AG04449 (cell line): ENCODE measurements around the gene CFAP69.

Experiments
- CTCF ChIA-PET: fragments of 350-600 bp; formaldehyde crosslinking; extraction: SDS; loops from one replicate; lab custom pipeline; 2021; ENCODE audit warnings: antibody characterized with exemption; lab: Yijun Ruan, JAX
- POLR2A ChIA-PET: fragments of 400-600, 350-600 bp; formaldehyde crosslinking; extraction: SDS; loops from one replicate; lab custom pipeline; 2020; ENCODE audit warnings: antibody characterized with exemption, inconsistent platforms; lab: Yijun Ruan, JAX
- DNase-seq: peaks from one replicate; pipeline ENCODE4 v3.0.0-alpha.2; 2010; ENCODE audit warnings: low read depth, low spot score
- H3K4me3 ChIP-seq: 2 replicates; pipeline ENCODE4 v1.5.1; 2011; ENCODE audit warnings: low read depth, mild to moderate bottlenecking, control low read depth, low read length
- TF ChIP-seq, protein P1 (sequence below): IDR thresholded peaks from one replicate; pipeline ENCODE4 v1.5.1; 2011; ENCODE audit warnings: mild to moderate bottlenecking, moderate library complexity, low read length, control low read depth, inconsistent platforms; ENCODE audit not compliant: insufficient read depth; ENCODE audit errors: missing control alignments

Gene CFAP69

DNA sequence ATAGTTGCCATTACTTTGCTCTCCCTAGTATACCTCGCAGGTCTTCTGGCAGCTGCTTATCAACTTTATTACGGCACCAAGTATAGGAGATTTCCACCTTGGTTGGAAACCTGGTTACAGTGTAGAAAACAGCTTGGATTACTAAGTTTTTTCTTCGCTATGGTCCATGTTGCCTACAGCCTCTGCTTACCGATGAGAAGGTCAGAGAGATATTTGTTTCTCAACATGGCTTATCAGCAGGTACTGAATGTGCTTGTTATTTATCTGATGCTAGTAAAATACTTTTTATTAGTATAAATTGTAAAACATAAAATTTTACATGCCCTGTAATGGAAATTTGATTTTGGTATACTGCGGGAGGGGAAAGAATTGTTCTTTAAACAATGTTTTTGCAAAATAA is 17.7 kb upstream of the CFAP69 start:
- no peak for DNase-seq
- ChIA-PET CTCF (interaction anchor here (3.7 kb wide), 1 partner anchor 16 kb away, joined by 20 read pairs; the partner anchor contains the start of gene STEAP2), POLR2A (no interaction called here)
- TF ChIP-seq, protein P1, sequence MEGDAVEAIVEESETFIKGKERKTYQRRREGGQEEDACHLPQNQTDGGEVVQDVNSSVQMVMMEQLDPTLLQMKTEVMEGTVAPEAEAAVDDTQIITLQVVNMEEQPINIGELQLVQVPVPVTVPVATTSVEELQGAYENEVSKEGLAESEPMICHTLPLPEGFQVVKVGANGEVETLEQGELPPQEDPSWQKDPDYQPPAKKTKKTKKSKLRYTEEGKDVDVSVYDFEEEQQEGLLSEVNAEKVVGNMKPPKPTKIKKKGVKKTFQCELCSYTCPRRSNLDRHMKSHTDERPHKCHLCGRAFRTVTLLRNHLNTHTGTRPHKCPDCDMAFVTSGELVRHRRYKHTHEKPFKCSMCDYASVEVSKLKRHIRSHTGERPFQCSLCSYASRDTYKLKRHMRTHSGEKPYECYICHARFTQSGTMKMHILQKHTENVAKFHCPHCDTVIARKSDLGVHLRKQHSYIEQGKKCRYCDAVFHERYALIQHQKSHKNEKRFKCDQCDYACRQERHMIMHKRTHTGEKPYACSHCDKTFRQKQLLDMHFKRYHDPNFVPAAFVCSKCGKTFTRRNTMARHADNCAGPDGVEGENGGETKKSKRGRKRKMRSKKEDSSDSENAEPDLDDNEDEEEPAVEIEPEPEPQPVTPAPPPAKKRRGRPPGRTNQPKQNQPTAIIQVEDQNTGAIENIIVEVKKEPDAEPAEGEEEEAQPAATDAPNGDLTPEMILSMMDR: no peak
- H3K4me3 ChIP-seq: no peak overlapping the region

DNA sequence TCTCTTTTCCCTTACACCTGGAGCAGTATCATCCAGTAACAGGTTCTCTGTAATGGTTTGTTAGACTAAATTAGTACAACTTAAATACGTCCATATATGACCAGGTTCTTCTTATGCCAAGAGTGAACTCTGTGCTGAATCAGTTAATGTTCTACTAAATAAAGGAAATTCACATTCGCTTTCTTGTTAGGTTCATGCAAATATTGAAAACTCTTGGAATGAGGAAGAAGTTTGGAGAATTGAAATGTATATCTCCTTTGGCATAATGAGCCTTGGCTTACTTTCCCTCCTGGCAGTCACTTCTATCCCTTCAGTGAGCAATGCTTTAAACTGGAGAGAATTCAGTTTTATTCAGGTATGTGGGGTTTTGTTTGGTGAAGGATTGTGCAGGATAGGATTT is 15.3 kb upstream of the CFAP69 start:
- H3K4me3 ChIP-seq: no peak overlapping the region
- TF ChIP-seq, protein P1: no peak
- CTCF ChIA-PET: interaction anchor here (1.4 to 1.6 kb wide), 3 partner anchors 10 to 198 kb away, joined by 3 to 6 read pairs (median 3); partner anchors contain the start of gene STEAP2
- no peak for DNase-seq
- POLR2A ChIA-PET: interaction anchor here (1.0 kb wide), 1 partner anchor 18 kb away, joined by 4 read pairs; the partner anchor contains the start of gene STEAP2

DNA sequence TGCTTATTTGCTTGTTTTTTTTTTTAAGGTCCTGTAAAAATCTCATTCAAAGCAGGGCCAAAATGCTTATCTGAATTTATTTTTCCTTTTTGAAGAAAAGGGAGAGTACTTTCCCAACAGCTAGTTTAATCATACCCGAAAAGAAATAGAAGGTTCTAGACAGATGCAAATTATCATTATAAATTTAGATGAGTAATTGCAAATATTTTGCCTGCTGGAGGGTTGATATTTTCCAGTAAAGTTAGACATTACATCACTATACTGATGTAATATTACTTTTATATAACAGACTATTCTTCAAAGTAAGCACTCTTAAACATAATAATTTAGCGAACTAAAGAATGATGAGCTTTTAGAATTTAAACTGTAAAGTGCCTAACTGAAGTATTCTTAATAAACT is 14.1 kb upstream of the CFAP69 start:
- ChIA-PET POLR2A (no interaction called here), CTCF (interaction anchor here (1.2 to 1.4 kb wide), 2 partner anchors 19 to 197 kb away, joined by 3 to 6 read pairs; partner anchors contain the start of gene STEAP2)
- DNase-seq: no peak
- no peak overlapping the region for H3K4me3 ChIP-seq
- TF ChIP-seq, protein P1: no peak

DNA sequence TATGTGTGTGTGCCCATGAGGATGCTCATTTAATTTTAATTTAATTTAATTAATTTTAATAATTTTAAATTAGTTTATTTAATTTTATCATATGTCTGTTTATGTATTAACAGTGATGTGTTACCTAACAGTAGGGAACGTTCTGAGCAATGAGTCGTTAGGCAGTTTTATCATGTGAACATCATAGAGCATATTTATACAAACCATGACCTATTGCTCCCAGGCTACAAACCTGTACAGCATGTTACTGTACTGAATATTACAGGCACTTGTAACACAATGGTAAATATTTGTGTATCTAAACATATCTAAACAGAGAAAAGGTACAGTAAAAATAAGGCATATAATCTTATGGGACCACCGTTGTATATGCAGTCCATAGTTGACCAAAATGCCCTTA is 13.7 kb upstream of the CFAP69 start:
- ChIA-PET POLR2A (no interaction called here), CTCF (interaction anchor here (1.2 kb wide), 1 partner anchor 20 kb away, joined by 6 read pairs; the partner anchor contains the start of gene STEAP2)
- H3K4me3 ChIP-seq: no peak overlapping the region
- TF ChIP-seq, protein P1: no peak
- no peak for DNase-seq

DNA sequence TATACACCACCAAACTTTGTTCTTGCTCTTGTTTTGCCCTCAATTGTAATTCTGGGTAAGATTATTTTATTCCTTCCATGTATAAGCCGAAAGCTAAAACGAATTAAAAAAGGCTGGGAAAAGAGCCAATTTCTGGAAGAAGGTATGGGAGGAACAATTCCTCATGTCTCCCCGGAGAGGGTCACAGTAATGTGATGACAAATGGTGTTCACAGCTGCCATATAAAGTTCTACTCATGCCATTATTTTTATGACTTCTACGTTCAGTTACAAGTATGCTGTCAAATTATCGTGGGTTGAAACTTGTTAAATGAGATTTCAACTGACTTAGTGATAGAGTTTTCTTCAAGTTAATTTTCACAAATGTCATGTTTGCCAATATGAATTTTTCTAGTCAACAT is 12.5 kb upstream of the CFAP69 start:
- TF ChIP-seq, protein P1: no peak
- H3K4me3 ChIP-seq: no peak overlapping the region
- ChIA-PET CTCF (no interaction called here), POLR2A (no interaction called here)
- no peak for DNase-seq

DNA sequence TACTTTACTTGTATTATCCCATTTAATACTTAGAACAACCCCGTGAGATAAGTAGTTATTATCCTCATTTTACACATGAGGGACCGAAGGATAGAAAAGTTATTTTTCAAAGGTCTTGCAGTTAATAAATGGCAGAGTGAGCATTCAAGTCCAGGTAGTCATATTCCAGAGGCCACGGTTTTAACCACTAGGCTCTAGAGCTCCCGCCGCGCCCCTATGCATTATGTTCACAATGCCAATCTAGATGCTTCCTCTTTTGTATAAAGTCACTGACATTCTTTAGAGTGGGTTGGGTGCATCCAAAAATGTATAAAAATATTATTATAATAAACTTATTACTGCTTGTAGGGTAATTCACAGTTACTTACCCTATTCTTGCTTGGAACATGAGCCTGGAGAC is 11.4 kb upstream of the CFAP69 start:
- CTCF ChIA-PET: no interaction called here
- TF ChIP-seq, protein P1: no peak
- POLR2A ChIA-PET: no interaction called here
- H3K4me3 ChIP-seq: no peak overlapping the region
- DNase-seq: no peak
